Neural crest cell (in vitro differentiated cells): ENCODE results near the gene ST7L. TPM values are rescaled to one million over a fixed set of nuclear protein-coding genes. Genes with fewer than 3 reads are reported as not detected.

ENCODE experiments used
- DNase-seq: peaks from one replicate; pipeline ENCODE4 v3.0.0; 2021; ENCODE audit warnings: low read depth, mixed read lengths, low spot score
- H3K27ac Mint-ChIP-seq: one replicate; pipeline ENCODE4 v1.8.0; 2021; ENCODE audit warnings: mild to moderate bottlenecking, mixed read lengths; ENCODE audit not compliant: unreplicated experiment
- H3K27me3 Mint-ChIP-seq: 2 replicates; pipeline ENCODE4 v1.8.0; 2021; ENCODE audit warnings: low read depth, mild to moderate bottlenecking, mixed read lengths
- H3K36me3 Mint-ChIP-seq: 2 replicates; pipeline ENCODE4 v1.8.0; 2021; ENCODE audit warnings: low read depth, mild to moderate bottlenecking, mixed read lengths
- H3K4me1 Mint-ChIP-seq: 2 replicates; pipeline ENCODE4 v1.8.0; 2021; ENCODE audit warnings: mixed read lengths
- H3K4me3 Mint-ChIP-seq: one replicate; pipeline ENCODE4 v1.8.0; 2021; ENCODE audit warnings: mild to moderate bottlenecking, mixed read lengths
- H3K9me3 Mint-ChIP-seq: 2 replicates; pipeline ENCODE4 v1.8.0; 2021; ENCODE audit warnings: mixed read lengths
- total RNA-seq: library from RNA; stranded (reverse); gene quantifications from 2 replicates; pipeline ENCODE4 v1.2.1, GENCODE V29; 2021
- TF ChIP-seq, protein P1 (sequence below): fragments of 200-600 bp; sonication (generic); conservative IDR thresholded peaks from 2 replicates; pipeline ENCODE4 v1.5.0; 2021; ENCODE audit warnings: antibody characterized with exemption, mild to moderate bottlenecking

ST7L gene
- total RNA-seq, 1 donor from 2014 or later: 20.4 TPM

- TF ChIP-seq, protein P1, sequence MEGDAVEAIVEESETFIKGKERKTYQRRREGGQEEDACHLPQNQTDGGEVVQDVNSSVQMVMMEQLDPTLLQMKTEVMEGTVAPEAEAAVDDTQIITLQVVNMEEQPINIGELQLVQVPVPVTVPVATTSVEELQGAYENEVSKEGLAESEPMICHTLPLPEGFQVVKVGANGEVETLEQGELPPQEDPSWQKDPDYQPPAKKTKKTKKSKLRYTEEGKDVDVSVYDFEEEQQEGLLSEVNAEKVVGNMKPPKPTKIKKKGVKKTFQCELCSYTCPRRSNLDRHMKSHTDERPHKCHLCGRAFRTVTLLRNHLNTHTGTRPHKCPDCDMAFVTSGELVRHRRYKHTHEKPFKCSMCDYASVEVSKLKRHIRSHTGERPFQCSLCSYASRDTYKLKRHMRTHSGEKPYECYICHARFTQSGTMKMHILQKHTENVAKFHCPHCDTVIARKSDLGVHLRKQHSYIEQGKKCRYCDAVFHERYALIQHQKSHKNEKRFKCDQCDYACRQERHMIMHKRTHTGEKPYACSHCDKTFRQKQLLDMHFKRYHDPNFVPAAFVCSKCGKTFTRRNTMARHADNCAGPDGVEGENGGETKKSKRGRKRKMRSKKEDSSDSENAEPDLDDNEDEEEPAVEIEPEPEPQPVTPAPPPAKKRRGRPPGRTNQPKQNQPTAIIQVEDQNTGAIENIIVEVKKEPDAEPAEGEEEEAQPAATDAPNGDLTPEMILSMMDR: no peak
- H3K36me3 Mint-ChIP-seq: peaks cover 9% of the 10 kb centered on the region
- no peaks in the 10 kb centered on the region for H3K9me3 Mint-ChIP-seq
- no peaks in the 10 kb centered on the region for H3K27me3 Mint-ChIP-seq
- H3K4me1 Mint-ChIP-seq: peaks cover 5% of the 10 kb centered on the region
- no peak overlapping the region for H3K4me3 Mint-ChIP-seq
- no peak overlapping the region for H3K27ac Mint-ChIP-seq
- no peak for DNase-seq
Measured at GRCh38 chr1:112522621-112523020, 96.3 kb downstream of the ST7L start.

GRCh38 chr1:112520166-112520565 lies 98.8 kb downstream of the ST7L start:
- no peak for DNase-seq
- no peak overlapping the region for H3K27ac Mint-ChIP-seq

DNA sequence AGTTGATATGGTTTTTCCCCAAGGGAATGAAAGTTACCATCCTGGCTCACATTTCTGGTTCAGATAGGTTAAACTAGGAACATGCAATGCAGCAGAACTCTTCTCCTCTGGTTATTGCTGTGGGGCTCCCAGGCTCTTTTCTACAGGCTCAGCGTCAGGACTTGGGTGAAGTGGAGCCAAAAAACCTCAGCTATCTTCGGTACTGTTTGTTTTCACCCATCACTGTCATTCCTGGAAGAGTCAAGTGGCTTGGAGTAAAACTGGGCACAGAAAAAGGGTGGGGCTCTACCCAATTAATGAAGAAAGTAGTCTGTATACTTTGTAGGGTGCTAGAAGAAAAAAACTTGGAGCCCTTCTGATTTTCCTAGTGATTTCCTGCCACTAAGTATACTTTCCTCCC lies 100.8 kb downstream of the ST7L start:
- Mint-ChIP-seq H3K27me3 (peaks cover 2% of the 10 kb centered on the region), H3K9me3 (no peaks in the 10 kb centered on the region), H3K4me3 (no peak overlapping the region), H3K27ac (no peak overlapping the region), H3K4me1 (peaks cover 16% of the 10 kb centered on the region), H3K36me3 (no peaks in the 10 kb centered on the region)
- DNase-seq: no peak
- TF ChIP-seq, protein P1: no peak

More at GRCh38 chr1:112520166-112520565, 98.8 kb downstream of the ST7L start:
- H3K36me3 Mint-ChIP-seq: peaks cover 3% of the 10 kb centered on the region
- H3K4me3 Mint-ChIP-seq: no peak overlapping the region
- no peaks in the 10 kb centered on the region for H3K9me3 Mint-ChIP-seq
- TF ChIP-seq, protein P1: no peak
- H3K27me3 Mint-ChIP-seq: no peaks in the 10 kb centered on the region
- peaks cover 13% of the 10 kb centered on the region for H3K4me1 Mint-ChIP-seq

DNA sequence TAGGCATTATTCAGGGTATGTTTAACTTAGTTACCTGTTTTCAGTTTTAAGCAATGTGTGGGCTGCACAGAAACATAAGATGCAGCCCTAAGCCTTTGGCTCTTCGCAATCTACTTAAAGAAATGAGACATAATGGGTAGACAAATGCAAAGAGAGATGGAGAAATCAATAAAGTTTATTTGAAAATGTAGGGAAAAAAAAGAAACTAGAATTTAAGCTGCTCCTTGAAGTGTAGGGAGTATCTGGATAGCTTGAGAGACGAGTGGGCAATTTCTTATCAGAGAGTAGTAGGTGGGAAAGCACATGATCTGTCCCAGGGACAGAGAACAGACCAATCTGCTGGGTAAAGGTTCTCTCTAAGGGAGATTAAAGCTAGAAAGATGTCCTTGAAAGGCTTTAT lies 101.3 kb downstream of the ST7L start:
- peaks cover 4% of the 10 kb centered on the region for H3K27me3 Mint-ChIP-seq
- no peak overlapping the region for H3K27ac Mint-ChIP-seq
- DNase-seq: no peak
- TF ChIP-seq, protein P1: no peak
- no peak overlapping the region for H3K4me3 Mint-ChIP-seq
- H3K36me3 Mint-ChIP-seq: no peaks in the 10 kb centered on the region
- H3K9me3 Mint-ChIP-seq: no peaks in the 10 kb centered on the region
- peaks cover 16% of the 10 kb centered on the region for H3K4me1 Mint-ChIP-seq

- Mint-ChIP-seq H3K27me3 (peaks cover 8% of the 10 kb centered on the region), H3K27ac (peak overlapping the region; percentile 23), H3K4me1 (peaks cover 16% of the 10 kb centered on the region), H3K36me3 (no peaks in the 10 kb centered on the region), H3K4me3 (no peak overlapping the region), H3K9me3 (no peaks in the 10 kb centered on the region)
- TF ChIP-seq, protein P1: no peak
- DNase-seq: no peak
Measured at GRCh38 chr1:112517231-112517630, 101.7 kb downstream of the ST7L start.

DNA sequence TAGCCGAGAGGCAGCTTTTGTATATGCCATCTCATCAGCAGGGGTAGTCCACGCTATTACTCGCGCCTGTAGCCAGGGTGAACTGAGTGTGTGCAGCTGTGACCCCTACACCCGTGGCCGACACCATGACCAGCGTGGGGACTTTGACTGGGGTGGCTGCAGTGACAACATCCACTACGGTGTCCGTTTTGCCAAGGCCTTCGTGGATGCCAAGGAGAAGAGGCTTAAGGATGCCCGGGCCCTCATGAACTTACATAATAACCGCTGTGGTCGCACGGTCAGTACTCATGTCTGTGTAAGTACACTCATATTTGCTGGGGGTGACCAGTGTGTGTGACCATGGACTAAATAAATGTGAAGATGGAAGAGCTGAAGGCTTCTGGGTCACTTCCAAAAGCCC lies 102.8 kb downstream of the ST7L start:
- Mint-ChIP-seq H3K27ac (no peak overlapping the region), H3K4me3 (no peak overlapping the region)

More for the DNA sequence above, 102.8 kb downstream of the ST7L start:
- DNase-seq: no peak
- Mint-ChIP-seq H3K9me3 (no peaks in the 10 kb centered on the region), H3K4me1 (peaks cover 16% of the 10 kb centered on the region), H3K27me3 (peaks cover 19% of the 10 kb centered on the region), H3K36me3 (no peaks in the 10 kb centered on the region)
- TF ChIP-seq, protein P1: no peak
